ENCODE results near the gene NAV2.
A peak's percentile ranks its signal among the peaks of the same experiment; 100 is the strongest.
"Not testable (repeated sequence)": the region's sequence is repeated elsewhere in the genome, so short reads cannot be mapped to it uniquely, and the experiment has no call there.

The NAV2 gene

DNA sequence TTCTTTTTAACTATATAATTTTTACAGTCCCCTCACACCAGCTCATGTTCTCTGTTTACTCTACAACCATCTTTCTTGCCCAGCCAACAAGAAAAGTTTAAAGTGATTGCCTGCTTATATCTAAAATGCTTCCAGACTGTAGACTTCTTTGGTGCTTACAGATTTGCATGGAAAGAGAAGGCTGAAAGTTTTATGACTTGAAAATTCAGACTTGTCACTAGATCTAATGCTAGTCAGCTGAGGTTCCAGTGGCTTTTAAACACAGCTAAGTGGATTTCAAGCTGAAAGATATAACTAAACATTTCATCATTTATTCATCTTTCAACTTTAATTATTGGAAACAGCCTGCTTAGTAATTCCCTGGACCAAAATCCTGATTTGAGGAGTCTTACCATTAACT lies 178.4 kb downstream of the NAV2 start:
- no peak for DNase-seq (ENCODE audit: low read depth, low spot score)

- no peak for DNase-seq (ENCODE audit: low read depth, low spot score)
Observed at GRCh38 chr11:19892387-19892786, 179.8 kb downstream of the NAV2 start.

DNA sequence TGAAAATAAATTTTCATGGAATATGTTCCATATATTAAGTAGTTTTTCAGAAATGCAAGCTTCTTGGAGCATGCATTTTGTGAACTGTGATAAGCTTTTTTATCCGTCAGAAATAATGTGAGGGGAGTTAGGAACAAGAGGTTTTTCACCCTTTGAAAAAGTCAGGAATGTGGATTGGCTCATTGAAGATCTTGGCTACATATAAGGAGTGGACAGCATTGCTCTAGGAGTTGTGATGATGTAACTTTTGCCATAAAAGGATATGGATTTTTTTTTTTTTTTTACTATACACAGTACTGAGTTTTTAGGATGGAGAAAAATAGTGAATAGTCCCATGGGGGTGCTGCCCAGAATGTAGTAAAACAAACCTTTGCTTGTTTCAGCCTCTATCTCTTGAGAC lies 180.2 kb downstream of the NAV2 start:
- no peak for DNase-seq (ENCODE audit: low read depth, low spot score)

DNA sequence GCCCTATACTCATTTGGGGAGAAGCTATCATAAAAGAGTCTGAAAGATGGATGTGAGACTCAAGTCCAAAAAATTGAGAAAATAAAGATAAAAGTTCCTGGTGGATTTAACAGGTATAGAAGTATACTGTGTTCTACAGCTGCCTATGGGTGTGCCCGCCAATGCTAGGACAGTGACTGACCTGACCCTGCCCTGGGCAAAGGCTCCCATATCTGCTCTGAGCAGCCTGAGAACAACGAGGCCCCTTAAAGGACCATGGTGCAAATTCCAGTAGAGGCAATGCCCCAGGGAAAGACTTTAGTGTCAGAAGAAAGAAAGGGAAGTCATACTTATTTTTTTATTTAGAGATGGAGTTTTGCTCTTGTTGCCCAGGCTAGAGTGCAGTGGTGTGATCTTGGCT lies 181.8 kb downstream of the NAV2 start:
- DNase-seq (ENCODE audit: low read depth, low spot score), result no peak

GRCh38 chr11:19895037-19895436 lies 182.4 kb downstream of the NAV2 start:
- not testable (repeated sequence) for DNase-seq (ENCODE audit: low read depth, low spot score)

DNA sequence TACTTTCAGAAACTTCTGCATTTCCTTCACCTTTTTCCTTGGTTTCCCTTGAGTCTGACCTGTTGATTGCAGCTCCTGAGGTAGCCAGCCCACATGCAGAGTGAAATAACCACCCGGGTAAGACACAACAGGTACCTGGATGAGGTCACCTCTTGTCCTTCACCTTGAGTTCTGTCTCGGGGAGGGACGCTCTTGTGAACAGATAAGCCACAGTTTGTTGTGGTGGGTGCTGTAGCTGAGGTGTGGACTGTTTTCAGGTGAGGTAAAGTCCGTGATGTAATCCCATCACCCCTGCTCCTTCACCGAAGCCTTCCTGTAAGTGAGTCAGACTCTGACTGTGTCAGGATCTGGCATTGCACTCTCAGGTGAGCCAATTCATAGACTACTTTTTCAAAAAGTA lies 183.1 kb downstream of the NAV2 start:
- no peak for DNase-seq (ENCODE audit: low read depth, low spot score)

GRCh38 chr11:19903620-19904069 lies 191.0 kb downstream of the NAV2 start:
- DNase-seq (ENCODE audit: low read depth, low spot score), result peak; percentile 26

DNA sequence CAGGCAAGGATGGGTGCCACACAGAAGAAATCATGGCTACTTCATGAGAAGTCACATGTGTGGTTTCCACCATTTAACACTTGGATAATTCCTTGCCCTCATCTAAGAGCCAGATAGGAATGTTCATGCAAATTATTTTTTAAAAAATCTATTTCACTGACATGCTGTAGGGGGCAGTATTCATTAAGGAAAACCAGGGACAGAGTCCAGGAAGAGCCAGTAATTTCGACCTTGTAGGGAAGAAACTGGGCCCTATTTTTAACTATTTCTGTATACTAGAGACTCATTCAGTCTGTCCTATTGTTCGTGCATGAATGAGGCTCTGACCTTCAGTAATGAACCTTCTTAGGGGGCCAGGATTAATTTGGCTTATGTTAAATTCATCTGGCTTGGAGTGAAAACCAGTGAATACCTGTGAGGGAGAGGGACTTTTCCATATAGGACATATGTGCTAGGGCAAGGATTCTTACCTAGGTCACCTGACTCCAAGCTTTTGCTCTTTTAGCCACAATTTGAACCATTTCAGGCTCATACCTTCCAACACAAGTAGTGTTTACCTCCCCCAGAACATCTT lies 192.7 kb downstream of the NAV2 start:
- DNase-seq (ENCODE audit: low read depth, low spot score), result no peak

- no peak for DNase-seq (ENCODE audit: low read depth, low spot score)
Observed at GRCh38 chr11:19906126-19906525, 193.5 kb downstream of the NAV2 start.

GRCh38 chr11:19907008-19907579 lies 194.5 kb downstream of the NAV2 start:
- DNase-seq (ENCODE audit: low read depth, low spot score), result no peak

DNA sequence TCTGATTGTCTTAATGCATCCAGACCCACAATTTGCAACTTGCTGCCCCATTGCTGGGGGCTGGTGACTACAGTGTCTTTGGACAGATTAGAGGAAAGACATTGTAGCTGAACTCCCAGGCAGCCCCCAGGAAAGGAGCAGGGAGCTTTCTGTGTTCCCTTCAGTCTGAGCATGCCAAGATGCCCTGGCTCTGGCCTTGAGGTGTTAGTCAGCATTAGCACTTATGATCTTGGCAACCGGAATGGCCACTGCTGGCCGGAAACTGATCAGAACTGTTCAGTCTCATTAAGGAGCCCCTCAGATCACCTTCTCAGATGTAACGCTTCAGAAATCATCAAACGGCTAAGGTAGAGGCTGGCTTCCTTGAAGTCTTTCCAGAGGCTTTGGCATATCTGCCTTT lies 195.2 kb downstream of the NAV2 start:
- DNase-seq (ENCODE audit: low read depth, low spot score), result no peak

- DNase-seq (ENCODE audit: low read depth, low spot score), result no peak
Observed at GRCh38 chr11:19910931-19911330, 198.3 kb downstream of the NAV2 start.

GRCh38 chr11:19912115-19912957 lies 199.7 kb downstream of the NAV2 start:
- no peak for DNase-seq (ENCODE audit: low read depth, low spot score)

DNA sequence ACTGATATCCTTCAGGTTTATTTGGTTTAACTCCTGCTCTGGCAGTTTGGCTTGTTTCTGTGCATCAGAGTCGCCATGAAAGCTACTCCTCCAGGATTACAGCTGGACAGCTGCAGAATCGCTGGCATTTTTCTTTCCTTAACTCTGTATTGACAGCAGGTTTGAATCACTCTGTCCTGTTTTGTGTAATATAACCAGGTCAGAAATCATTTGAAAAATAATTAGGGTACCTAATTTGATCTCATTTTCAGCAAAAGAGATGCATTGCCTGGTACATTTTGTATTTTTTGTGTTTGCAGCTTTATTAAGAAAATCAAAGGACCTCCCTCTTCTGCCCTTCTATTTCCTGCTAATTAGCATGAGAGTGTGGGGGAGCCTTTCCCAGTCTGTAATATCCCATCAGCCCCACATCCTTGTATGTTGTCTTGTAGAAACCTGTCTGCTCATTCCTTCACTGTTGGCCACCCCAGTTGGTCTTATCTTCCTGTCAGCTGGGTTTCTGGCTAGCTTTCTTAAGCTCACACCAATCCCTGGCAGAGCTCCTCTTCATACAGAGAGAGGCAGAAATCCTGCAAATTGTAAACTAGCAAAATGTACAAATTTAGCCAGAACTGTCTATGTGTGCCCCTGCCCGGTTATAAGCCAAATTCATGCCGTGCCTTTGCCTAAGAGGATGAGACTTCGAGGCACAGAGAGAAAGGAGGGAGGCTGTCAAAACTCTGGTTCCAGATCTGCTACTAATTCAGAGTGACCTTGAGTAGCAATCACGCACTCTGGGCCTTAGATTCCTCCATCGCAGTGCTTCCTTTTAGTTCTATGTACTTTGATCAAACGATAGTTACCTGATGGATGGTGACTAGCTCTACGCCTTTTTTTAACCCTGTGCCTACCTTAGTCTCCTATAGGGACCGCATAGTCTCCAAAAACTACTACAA lies 200.6 kb downstream of the NAV2 start:
- no peak for DNase-seq (ENCODE audit: low read depth, low spot score)

DNA sequence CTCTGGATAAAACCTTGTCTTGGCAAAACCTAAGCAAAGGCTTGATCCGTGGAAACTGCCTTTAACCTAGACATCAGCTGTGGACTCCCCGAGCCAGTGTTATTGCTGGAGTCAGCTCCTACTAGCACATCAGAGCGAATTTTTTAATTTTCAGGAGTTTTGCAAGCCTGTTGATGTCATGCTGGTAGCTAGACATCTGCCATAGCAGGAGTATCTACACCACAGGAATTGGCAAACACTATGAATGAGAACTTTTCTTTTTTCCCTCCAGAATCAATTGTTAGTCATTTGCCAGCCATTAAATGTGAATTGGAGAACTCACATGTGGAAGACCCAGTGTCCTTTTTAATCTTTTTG lies 201.2 kb downstream of the NAV2 start:
- no peak for DNase-seq (ENCODE audit: low read depth, low spot score)

- no peak for DNase-seq (ENCODE audit: low read depth, low spot score)
Observed at GRCh38 chr11:19915808-19916207, 203.2 kb downstream of the NAV2 start.

GRCh38 chr11:19917069-19917468 lies 204.4 kb downstream of the NAV2 start:
- no peak for DNase-seq (ENCODE audit: low read depth, low spot score)

- DNase-seq (ENCODE audit: low read depth, low spot score), result no peak
Observed at GRCh38 chr11:19918302-19919049, 205.8 kb downstream of the NAV2 start.

DNA sequence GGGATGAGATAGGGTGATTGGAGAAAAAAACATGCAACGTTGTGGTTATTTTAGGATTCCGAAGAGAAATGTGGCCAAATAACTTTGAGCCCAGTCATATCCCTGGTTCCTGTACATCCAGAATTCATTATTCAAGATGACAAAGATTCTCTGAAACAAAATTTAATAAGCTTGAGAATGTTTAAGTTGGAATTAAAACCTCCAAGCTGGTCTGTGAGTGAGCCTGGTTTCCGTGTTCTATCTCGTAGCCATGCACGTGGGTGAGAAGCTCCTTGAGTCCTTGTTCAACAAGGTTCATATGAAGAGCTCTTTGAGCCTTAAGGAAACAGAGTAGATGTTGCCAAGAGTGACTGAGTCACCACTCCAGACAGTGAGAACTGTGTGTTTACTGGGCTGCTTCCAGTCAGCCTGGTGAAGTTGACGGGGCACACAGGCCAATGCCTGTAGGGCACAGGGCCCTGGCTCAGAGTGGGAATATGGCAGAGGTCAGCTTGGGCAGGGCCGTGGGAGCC lies 206.5 kb downstream of the NAV2 start:
- DNase-seq (ENCODE audit: low read depth, low spot score), result peak; percentile 66

DNA sequence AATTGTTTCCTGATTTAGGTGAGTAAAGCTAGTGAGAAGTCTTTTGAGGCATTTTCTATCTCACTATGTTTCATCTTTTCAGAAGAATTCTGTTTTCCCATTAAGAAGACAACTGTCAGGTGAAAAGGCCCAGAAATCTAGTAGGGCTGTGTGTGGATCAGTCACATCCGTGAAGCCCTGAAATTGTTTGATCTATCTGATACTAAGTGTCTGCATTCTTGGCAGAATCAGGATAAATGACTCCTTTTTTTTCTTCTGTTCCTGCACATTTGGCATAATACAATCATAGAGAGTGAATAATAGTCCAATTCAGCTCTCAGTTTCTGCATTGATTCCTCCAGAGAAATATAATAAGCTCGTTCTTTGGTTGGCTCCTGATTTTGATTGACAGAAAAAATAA lies 208.3 kb downstream of the NAV2 start:
- DNase-seq (ENCODE audit: low read depth, low spot score), result no peak
